ENCODE measurements around the gene GPRC6A. TPM values are rescaled to one million over a fixed set of nuclear protein-coding genes. Genes with fewer than 3 reads are reported as not detected.

The GPRC6A gene
- polyA plus RNA-seq, 3 donors = not detected

- no peak overlapping the region for H3K9ac ChIP-seq (ENCODE audit: insufficient read depth, low read length, poor library complexity, severe bottlenecking)
- H2AFZ ChIP-seq (ENCODE audit: insufficient read depth, low read depth, low read length, poor library complexity, severe bottlenecking) = no peak overlapping the region
- no peak for DNase-seq
- no peaks in the 10 kb centered on the region for H3K79me2 ChIP-seq (ENCODE audit: insufficient read depth, low read length)
- Mint-ChIP-seq H3K27me3 (ENCODE audit: low read depth in 3 of 3) (peaks cover 43 to 48% (median 46%) of the 10 kb centered on the region in 3 donors), H3K4me1 (peaks cover 12% of the 10 kb centered on the region), H3K9me3 (peaks cover 0 to 11% (median 7%) of the 10 kb centered on the region in 7 donors), H3K4me3 (no peak overlapping the region), H3K36me3 (peaks cover 0 to 7% of the 10 kb centered on the region in 2 donors), H3K27ac (no peak overlapping the region)
- no peaks in the 10 kb centered on the region for H4K20me1 ChIP-seq (ENCODE audit: insufficient read depth, low read length)
- intact Hi-C loops (cut with micrococcal nuclease) = no loop called here
- H3K4me1 ChIP-seq (ENCODE audit: control insufficient read depth in 1 of 2, insufficient read depth in 2 of 2, low read length in 2 of 2) = peaks cover 6 to 8% of the 10 kb centered on the region in 2 donors
- H3K27me3 ChIP-seq (ENCODE audit: control insufficient read depth in 2 of 2, insufficient read depth in 2 of 2, low read length in 2 of 2) = peaks cover 38 to 57% of the 10 kb centered on the region in 2 donors
- WGBS (ENCODE audit: insufficient coverage) = no CpG with 5 or more reads among the region's 4 CpGs
- no peak overlapping the region for H3K4me3 ChIP-seq (replicated peaks in 1 of 3; ENCODE audit: low read depth in 2 of 3, low read length in 3 of 3)
- H3K4me2 ChIP-seq (replicated peaks; ENCODE audit: extremely low read depth, low read length, poor library complexity, severe bottlenecking) = no peak overlapping the region
- H3K27ac ChIP-seq (ENCODE audit: low read depth in 1 of 2, low read length in 2 of 2) = no peak overlapping the region
- peaks cover 0 to 25% of the 10 kb centered on the region in 2 donors for H3K9me3 ChIP-seq (replicated peaks in 1 of 2; ENCODE audit: control insufficient read depth in 1 of 2, insufficient read depth in 1 of 2, low read length in 2 of 2)
- TF ChIP-seq CTCF (IDR thresholded peaks at IDR 0.05) = no peak
- no peaks in the 10 kb centered on the region for H3K36me3 ChIP-seq (replicated peaks in 1 of 2; ENCODE audit: control insufficient read depth in 1 of 2, insufficient read depth in 2 of 2, low read length in 2 of 2)
Observed at GRCh38 chr6:116761779-116762178, 67.1 kb downstream of the GPRC6A start.

- Mint-ChIP-seq H3K27me3 (ENCODE audit: low read depth in 3 of 3) (peaks cover 0 to 5% (median 1%) of the 10 kb centered on the region in 3 donors), H3K27ac (no peak overlapping the region), H3K4me3 (no peak overlapping the region), H3K9me3 (peaks cover 0 to 4% (median 1%) of the 10 kb centered on the region in 7 donors), H3K36me3 (no peaks in the 10 kb centered on the region), H3K4me1 (no peaks in the 10 kb centered on the region)
- 86% methylated on average over 2 of the region's 5 CpGs for WGBS (ENCODE audit: insufficient coverage)
- Histone ChIP-seq H3K9me3 (replicated peaks in 1 of 2; ENCODE audit: control insufficient read depth in 1 of 2, insufficient read depth in 1 of 2, low read length in 2 of 2) (no peaks in the 10 kb centered on the region), H2AFZ (ENCODE audit: insufficient read depth, low read depth, low read length, poor library complexity, severe bottlenecking) (no peak overlapping the region), H3K9ac (ENCODE audit: insufficient read depth, low read length, poor library complexity, severe bottlenecking) (no peak overlapping the region), H3K4me2 (replicated peaks; ENCODE audit: extremely low read depth, low read length, poor library complexity, severe bottlenecking) (no peak overlapping the region), H3K79me2 (ENCODE audit: insufficient read depth, low read length) (no peaks in the 10 kb centered on the region), H3K4me1 (ENCODE audit: control insufficient read depth in 1 of 2, insufficient read depth in 2 of 2, low read length in 2 of 2) (no peaks in the 10 kb centered on the region), H3K4me3 (replicated peaks in 1 of 3; ENCODE audit: low read depth in 2 of 3, low read length in 3 of 3) (no peak overlapping the region), H4K20me1 (ENCODE audit: insufficient read depth, low read length) (no peaks in the 10 kb centered on the region), H3K27ac (ENCODE audit: low read depth in 1 of 2, low read length in 2 of 2) (no peak overlapping the region), H3K27me3 (ENCODE audit: control insufficient read depth in 2 of 2, insufficient read depth in 2 of 2, low read length in 2 of 2) (no peaks in the 10 kb centered on the region), H3K36me3 (replicated peaks in 1 of 2; ENCODE audit: control insufficient read depth in 1 of 2, insufficient read depth in 2 of 2, low read length in 2 of 2) (no peaks in the 10 kb centered on the region)
- DNase-seq = no peak
- intact Hi-C loops (cut with micrococcal nuclease) = no loop called here
- TF ChIP-seq CTCF (IDR thresholded peaks at IDR 0.05) = no peak
Observed at GRCh38 chr6:116745176-116745575, 83.7 kb downstream of the GPRC6A start.

Other genes with a start within 250 kb of the GPRC6A start
- gene RSPH4A, start 212.6 kb downstream of the GPRC6A start, polyA plus RNA-seq = under 1 TPM in 1 of 3 donors, not detected in 2; 0.15 TPM
- gene ZUP1, start 160.3 kb downstream of the GPRC6A start, polyA plus RNA-seq = 1 to 10 TPM; 3.8 to 9.4 (median 5.1) TPM
- gene KPNA5, start 147.9 kb downstream of the GPRC6A start, polyA plus RNA-seq = 1 to 10 TPM; 1.7 to 2.9 (median 2.3) TPM
- not detected for gene FAM162B, start 63.4 kb downstream of the GPRC6A start, polyA plus RNA-seq
- gene RFX6, start 48.2 kb upstream of the GPRC6A start, polyA plus RNA-seq = not detected

Measured in CD14-positive monocyte (primary cell).